ENCODE data around the gene CDH23. TPM values are rescaled to one million over a fixed set of nuclear protein-coding genes. Genes with fewer than 3 reads are reported as not detected.

Gene CDH23
- total RNA-seq, 1 experiment from 2014 or later = 7.8 TPM

DNA sequence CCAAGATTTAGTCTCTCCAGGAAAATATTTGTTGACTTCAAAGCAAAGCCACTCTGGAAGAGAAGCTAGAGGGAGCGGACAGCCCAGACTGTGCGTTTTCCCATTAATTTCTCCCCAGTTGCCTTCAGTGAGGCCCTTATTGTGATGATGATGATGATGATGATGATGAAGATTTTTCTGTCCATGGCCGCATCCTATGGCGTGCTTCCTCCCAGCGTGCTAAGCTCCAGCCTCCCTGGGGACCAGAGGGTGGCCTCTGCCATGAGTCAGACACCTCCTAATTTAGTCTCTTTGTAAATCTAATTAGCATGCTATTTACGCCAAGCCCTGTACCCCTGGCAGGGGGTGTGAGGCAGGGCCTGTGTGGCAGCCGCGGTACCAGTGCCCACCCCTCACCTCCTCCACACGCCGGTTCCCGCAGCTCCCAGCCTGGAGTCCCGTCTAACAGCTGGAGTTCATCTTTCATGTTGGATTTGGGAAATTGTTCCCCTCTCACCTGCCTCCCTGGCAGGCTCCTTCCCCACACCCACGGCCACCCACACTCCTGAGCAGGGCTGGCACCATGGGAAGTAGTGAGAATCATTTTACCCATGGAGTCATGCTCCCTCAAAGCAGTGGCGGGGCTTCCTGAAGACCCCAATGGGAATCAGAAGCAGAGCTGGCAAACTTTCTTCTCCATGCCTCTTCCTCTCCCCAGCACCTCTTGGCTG, 230.7 kb downstream of the CDH23 start:
- Histone ChIP-seq H3K9me2 (ENCODE audit: insufficient read depth) (no peaks in the 10 kb centered on the region), H3K27ac (no peak overlapping the region), H3K79me2 (ENCODE audit: low read depth) (no peaks in the 10 kb centered on the region), H3F3A (ENCODE audit: insufficient read depth, low read depth) (no peaks in the 10 kb centered on the region), H3K36me3 (ENCODE audit: low read depth) (no peaks in the 10 kb centered on the region), H3K4me1 (replicated peaks; ENCODE audit: insufficient read depth) (peaks cover 14% of the 10 kb centered on the region), H2AFZ (no peak overlapping the region), H3K27me3 (ENCODE audit: insufficient read depth, low read depth) (no peaks in the 10 kb centered on the region), H4K20me1 (ENCODE audit: insufficient read depth) (no peaks in the 10 kb centered on the region), H3K4me2 (no peak overlapping the region), H3K4me3 (no peak overlapping the region), H3K9me3 (ENCODE audit: insufficient read depth, low read depth) (no peaks in the 10 kb centered on the region)
- TF ChIP-seq, protein P1, sequence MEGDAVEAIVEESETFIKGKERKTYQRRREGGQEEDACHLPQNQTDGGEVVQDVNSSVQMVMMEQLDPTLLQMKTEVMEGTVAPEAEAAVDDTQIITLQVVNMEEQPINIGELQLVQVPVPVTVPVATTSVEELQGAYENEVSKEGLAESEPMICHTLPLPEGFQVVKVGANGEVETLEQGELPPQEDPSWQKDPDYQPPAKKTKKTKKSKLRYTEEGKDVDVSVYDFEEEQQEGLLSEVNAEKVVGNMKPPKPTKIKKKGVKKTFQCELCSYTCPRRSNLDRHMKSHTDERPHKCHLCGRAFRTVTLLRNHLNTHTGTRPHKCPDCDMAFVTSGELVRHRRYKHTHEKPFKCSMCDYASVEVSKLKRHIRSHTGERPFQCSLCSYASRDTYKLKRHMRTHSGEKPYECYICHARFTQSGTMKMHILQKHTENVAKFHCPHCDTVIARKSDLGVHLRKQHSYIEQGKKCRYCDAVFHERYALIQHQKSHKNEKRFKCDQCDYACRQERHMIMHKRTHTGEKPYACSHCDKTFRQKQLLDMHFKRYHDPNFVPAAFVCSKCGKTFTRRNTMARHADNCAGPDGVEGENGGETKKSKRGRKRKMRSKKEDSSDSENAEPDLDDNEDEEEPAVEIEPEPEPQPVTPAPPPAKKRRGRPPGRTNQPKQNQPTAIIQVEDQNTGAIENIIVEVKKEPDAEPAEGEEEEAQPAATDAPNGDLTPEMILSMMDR (conservative IDR thresholded peaks at IDR 0.05) = no peak
- no peak for TF ChIP-seq EZH2 (IDR thresholded peaks at IDR 0.05; ENCODE audit: low read depth)
- POLR2A ChIA-PET (ENCODE audit: unreplicated experiment) = interaction anchor here (0.7 kb wide), 1 partner anchor 114 kb away, joined by 4 read pairs; no protein-coding TSS in a partner anchor
- intact Hi-C loops (cut with micrococcal nuclease; ENCODE audit: unreplicated experiment) = no loop called here
- no peak for DNase-seq
- BruUV-seq (replicated peaks) = no TSS peak
- CTCF ChIA-PET = interaction anchor here (0.6 kb wide), 1 partner anchor 175 kb away, joined by 3 read pairs; no protein-coding TSS in a partner anchor

DNA sequence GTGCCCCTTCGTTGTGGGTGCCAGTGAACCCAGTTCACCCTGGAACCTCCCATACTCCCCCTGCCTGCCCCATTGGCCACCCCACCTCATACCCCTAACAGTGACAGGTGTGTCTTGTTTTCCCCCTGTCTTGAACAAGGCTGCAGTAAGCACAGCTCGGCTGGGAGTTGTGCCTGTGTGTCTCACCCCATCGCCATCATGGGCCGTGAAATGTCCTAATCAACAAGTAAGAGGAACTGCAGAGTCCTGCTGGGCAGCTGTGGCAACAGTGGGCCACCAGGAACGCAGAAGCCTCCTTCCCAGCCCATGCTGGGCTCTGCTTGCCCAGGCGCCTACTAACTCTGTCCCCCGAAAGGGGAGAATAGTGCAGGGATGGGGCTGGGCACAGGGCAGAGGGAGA, 231.2 kb downstream of the CDH23 start:
- H3K9me3 ChIP-seq (ENCODE audit: insufficient read depth, low read depth) = no peaks in the 10 kb centered on the region
- ChIA-PET POLR2A (ENCODE audit: unreplicated experiment) (no interaction called here), CTCF (no interaction called here)
- DNase-seq = no peak
- no peak overlapping the region for H2AFZ ChIP-seq
- TF ChIP-seq EZH2 (IDR thresholded peaks at IDR 0.05; ENCODE audit: low read depth) = no peak
- no peaks in the 10 kb centered on the region for H3K9me2 ChIP-seq (ENCODE audit: insufficient read depth)
- intact Hi-C loops (cut with micrococcal nuclease; ENCODE audit: unreplicated experiment) = no loop called here
- no peaks in the 10 kb centered on the region for H3K36me3 ChIP-seq (ENCODE audit: low read depth)
- BruUV-seq (replicated peaks) = no TSS peak
- H3K4me2 ChIP-seq = no peak overlapping the region
- no peaks in the 10 kb centered on the region for H4K20me1 ChIP-seq (ENCODE audit: insufficient read depth)
- H3K27ac ChIP-seq = no peak overlapping the region
- no peak overlapping the region for H3K4me3 ChIP-seq
- H3K79me2 ChIP-seq (ENCODE audit: low read depth) = no peaks in the 10 kb centered on the region
- H3K27me3 ChIP-seq (ENCODE audit: insufficient read depth, low read depth) = no peaks in the 10 kb centered on the region
- no peaks in the 10 kb centered on the region for H3F3A ChIP-seq (ENCODE audit: insufficient read depth, low read depth)
- H3K4me1 ChIP-seq (replicated peaks; ENCODE audit: insufficient read depth) = peaks cover 8% of the 10 kb centered on the region

- Histone ChIP-seq H2AFZ (no peak overlapping the region), H3K4me1 (replicated peaks; ENCODE audit: insufficient read depth) (no peaks in the 10 kb centered on the region), H3K27me3 (ENCODE audit: insufficient read depth, low read depth) (no peaks in the 10 kb centered on the region), H3K4me2 (no peak overlapping the region), H3K9me2 (ENCODE audit: insufficient read depth) (no peaks in the 10 kb centered on the region), H3F3A (ENCODE audit: insufficient read depth, low read depth) (no peaks in the 10 kb centered on the region), H3K4me3 (no peak overlapping the region), H3K36me3 (ENCODE audit: low read depth) (no peaks in the 10 kb centered on the region), H3K27ac (no peak overlapping the region), H4K20me1 (ENCODE audit: insufficient read depth) (no peaks in the 10 kb centered on the region), H3K9me3 (ENCODE audit: insufficient read depth, low read depth) (no peaks in the 10 kb centered on the region), H3K79me2 (ENCODE audit: low read depth) (no peaks in the 10 kb centered on the region)
- ChIA-PET POLR2A (ENCODE audit: unreplicated experiment) (interaction anchor here (0.6 kb wide), 1 partner anchor 383 kb away, joined by 3 read pairs; no protein-coding TSS in a partner anchor), CTCF (no interaction called here)
- BruUV-seq (replicated peaks) = no TSS peak
- intact Hi-C loops (cut with micrococcal nuclease; ENCODE audit: unreplicated experiment) = no loop called here
- DNase-seq = no peak
- TF ChIP-seq, protein P1 (conservative IDR thresholded peaks at IDR 0.05) = no peak
- no peak for TF ChIP-seq EZH2 (IDR thresholded peaks at IDR 0.05; ENCODE audit: low read depth)
These were observed 232.4 kb downstream of the CDH23 start for GRCh38 chr10:71629131-71629530.
